Naive B cell (primary cell): ENCODE measurements around the gene SPANXC. TPM values are rescaled to one million over a fixed set of nuclear protein-coding genes. Genes with fewer than 3 reads are reported as not detected.
"Not testable (repeated sequence)": the region's sequence is repeated elsewhere in the genome, so short reads cannot be mapped to it uniquely, and the experiment has no call there.

Experiments used
- ATAC-seq, 2 donors: fragments of 150-1000 bp; cut with Tn5 transposase; 2 replicates each; pipeline ENCODE4 v1.10.0; 2021; ENCODE audit warnings: low read depth in 2 of 2, mild to moderate bottlenecking in 2 of 2, moderate library complexity in 2 of 2
- DNase-seq: peaks from one replicate; pipeline ENCODE4 v3.0.0; 2022
- H3K27ac Mint-ChIP-seq, 6 donors: one replicate each; pipeline ENCODE4 v1.8.0; 2020 to 2022; ENCODE audit warnings: mild to moderate bottlenecking in 6 of 6, mixed read lengths in 6 of 6, moderate library complexity in 5 of 6, inconsistent platforms in 2 of 6
- H3K27me3 Mint-ChIP-seq, 3 donors: one replicate each; pipeline ENCODE4 v1.8.0; 2021 to 2022; ENCODE audit warnings: mixed read lengths in 3 of 3, mild to moderate bottlenecking in 1 of 3
- H3K36me3 Mint-ChIP-seq, 2 donors: one replicate each; pipeline ENCODE4 v1.8.0; 2020 to 2022; ENCODE audit warnings: mixed read lengths in 2 of 2, inconsistent platforms in 1 of 2, mild to moderate bottlenecking in 1 of 2
- H3K4me1 Mint-ChIP-seq, 3 donors: one replicate each; pipeline ENCODE4 v1.8.0; 2020 to 2022; ENCODE audit warnings: mixed read lengths in 3 of 3, inconsistent platforms in 1 of 3, mild to moderate bottlenecking in 1 of 3, moderate library complexity in 1 of 3
- H3K4me3 Mint-ChIP-seq, 8 donors: one replicate each; pipeline ENCODE4 v1.8.0; 2020 to 2022; ENCODE audit warnings: mild to moderate bottlenecking in 8 of 8, mixed read lengths in 8 of 8, moderate library complexity in 8 of 8, inconsistent platforms in 2 of 8
- H3K9me3 Mint-ChIP-seq, 7 donors: one replicate each; pipeline ENCODE4 v1.8.0; 2020 to 2022; ENCODE audit warnings: mixed read lengths in 7 of 7, mild to moderate bottlenecking in 5 of 7, inconsistent platforms in 2 of 7, moderate library complexity in 1 of 7
- polyA plus RNA-seq, 6 donors: library from polyadenylated mRNA; unstranded; fragments of 300-500 nt; fragmentation: Illumina TruSeq; gene quantifications; one replicate each; pipeline ENCODE4 v1.2.3, GENCODE V29; 2021; ENCODE audit warnings: low read depth in 6 of 6

SPANXC gene, protein sequence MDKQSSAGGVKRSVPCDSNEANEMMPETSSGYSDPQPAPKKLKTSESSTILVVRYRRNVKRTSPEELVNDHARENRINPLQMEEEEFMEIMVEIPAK
- polyA plus RNA-seq: not detected

DNA sequence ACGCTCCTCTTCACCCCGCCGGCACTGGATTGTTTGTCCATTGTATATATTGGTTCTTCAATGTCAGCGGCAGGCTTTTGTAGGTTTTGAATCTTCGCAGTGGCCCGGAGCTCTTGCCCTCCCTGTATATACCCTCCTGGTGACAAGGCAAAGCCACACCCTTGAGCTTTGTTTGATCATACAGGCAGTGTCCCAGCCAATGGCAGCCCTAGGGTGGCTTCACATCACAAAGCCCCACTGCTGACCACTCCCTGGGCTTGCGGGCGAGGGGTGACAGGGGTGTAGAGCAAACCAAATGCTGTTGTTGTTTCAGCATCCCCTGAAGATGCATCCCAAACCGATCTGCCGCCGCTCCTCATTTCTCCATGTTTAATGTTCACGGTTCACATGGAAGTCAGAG lies at the start of gene SPANXC:
Gene SPANXC, minus strand, starts transcription at position 101 of the 400 bp plus-strand sequence. Its CDS starts 60 bp downstream, at position 41.
- not testable (repeated sequence) for H3K27ac Mint-ChIP-seq, DNase-seq, H3K4me1 Mint-ChIP-seq, H3K9me3 Mint-ChIP-seq, H3K4me3 Mint-ChIP-seq, ATAC-seq, H3K36me3 Mint-ChIP-seq, H3K27me3 Mint-ChIP-seq

- no peaks in the 10 kb centered on the region for H3K36me3 Mint-ChIP-seq
- no peak for ATAC-seq
- H3K27me3 Mint-ChIP-seq: no peaks in the 10 kb centered on the region
- H3K4me3 Mint-ChIP-seq: peak overlapping the region in 1 of 8 donors; percentile 1
- DNase-seq: no peak
- no peak overlapping the region for H3K27ac Mint-ChIP-seq
- H3K9me3 Mint-ChIP-seq: peaks cover 0 to 4% (median 0%) of the 10 kb centered on the region in 7 donors
- no peaks in the 10 kb centered on the region for H3K4me1 Mint-ChIP-seq
Measured at GRCh38 chrX:141279476-141279875, 37.2 kb upstream of the SPANXC start.

DNA sequence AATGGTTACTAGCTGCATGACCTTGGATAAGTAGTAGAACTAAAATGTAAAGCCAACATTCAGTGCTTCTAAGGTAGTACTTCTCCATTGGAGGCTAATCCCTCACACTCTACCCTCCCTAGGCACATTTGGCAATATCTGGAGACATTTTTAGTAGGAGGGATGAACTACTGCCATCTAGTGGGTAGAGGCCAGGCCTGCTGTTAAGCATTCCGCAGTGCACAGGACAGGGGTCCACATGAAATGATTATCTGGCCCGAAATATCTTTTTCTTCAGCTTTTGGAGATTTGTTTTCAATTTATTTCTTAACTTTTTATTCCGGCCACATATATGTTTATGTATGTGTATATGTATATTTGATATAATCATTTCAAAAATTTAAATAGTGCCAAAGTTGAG lies 36.0 kb upstream of the SPANXC start:
- Mint-ChIP-seq H3K9me3 (peaks cover 0 to 3% (median 0%) of the 10 kb centered on the region in 7 donors), H3K27me3 (no peaks in the 10 kb centered on the region), H3K4me3 (no peak overlapping the region), H3K27ac (no peak overlapping the region), H3K36me3 (no peaks in the 10 kb centered on the region), H3K4me1 (no peaks in the 10 kb centered on the region)
- ATAC-seq (peak in 1 of 2 donors; percentile 54), DNase-seq (no peak)

GRCh38 chrX:141258080-141258479 lies 15.8 kb upstream of the SPANXC start:
- H3K9me3 Mint-ChIP-seq: peaks cover 0 to 9% (median 4%) of the 10 kb centered on the region in 7 donors

DNA sequence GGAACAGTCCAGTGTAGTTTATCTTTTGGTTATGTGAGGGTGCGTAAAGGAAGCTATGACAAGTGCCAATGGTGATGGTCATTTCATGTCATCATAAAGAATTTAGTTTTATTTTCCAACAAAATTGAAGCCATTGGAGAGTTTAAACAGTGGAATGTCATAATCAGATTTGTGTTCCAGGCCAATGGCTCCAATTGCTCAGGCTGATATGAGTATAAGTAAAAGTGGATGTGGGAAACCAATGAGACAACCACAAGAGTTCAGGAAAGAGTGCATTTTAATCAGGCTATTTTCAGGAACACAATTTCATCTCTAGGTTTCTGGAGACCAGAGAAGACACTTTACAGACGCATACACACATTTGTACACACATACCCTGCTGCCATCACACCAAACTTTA lies 20.7 kb downstream of the SPANXC start:
- peaks cover 0 to 11% (median 8%) of the 10 kb centered on the region in 7 donors for H3K9me3 Mint-ChIP-seq
- ATAC-seq (no peak), DNase-seq (no peak)
- no peak overlapping the region for H3K27ac Mint-ChIP-seq
- no peaks in the 10 kb centered on the region for H3K27me3 Mint-ChIP-seq
- no peaks in the 10 kb centered on the region for H3K4me1 Mint-ChIP-seq
- no peaks in the 10 kb centered on the region for H3K36me3 Mint-ChIP-seq
- H3K4me3 Mint-ChIP-seq: no peak overlapping the region

More at GRCh38 chrX:141258080-141258479, 15.8 kb upstream of the SPANXC start:
- Mint-ChIP-seq H3K4me3 (no peak overlapping the region), H3K36me3 (no peaks in the 10 kb centered on the region), H3K27me3 (no peaks in the 10 kb centered on the region), H3K4me1 (no peaks in the 10 kb centered on the region), H3K27ac (no peak overlapping the region)
- ATAC-seq: no peak
- no peak for DNase-seq

DNA sequence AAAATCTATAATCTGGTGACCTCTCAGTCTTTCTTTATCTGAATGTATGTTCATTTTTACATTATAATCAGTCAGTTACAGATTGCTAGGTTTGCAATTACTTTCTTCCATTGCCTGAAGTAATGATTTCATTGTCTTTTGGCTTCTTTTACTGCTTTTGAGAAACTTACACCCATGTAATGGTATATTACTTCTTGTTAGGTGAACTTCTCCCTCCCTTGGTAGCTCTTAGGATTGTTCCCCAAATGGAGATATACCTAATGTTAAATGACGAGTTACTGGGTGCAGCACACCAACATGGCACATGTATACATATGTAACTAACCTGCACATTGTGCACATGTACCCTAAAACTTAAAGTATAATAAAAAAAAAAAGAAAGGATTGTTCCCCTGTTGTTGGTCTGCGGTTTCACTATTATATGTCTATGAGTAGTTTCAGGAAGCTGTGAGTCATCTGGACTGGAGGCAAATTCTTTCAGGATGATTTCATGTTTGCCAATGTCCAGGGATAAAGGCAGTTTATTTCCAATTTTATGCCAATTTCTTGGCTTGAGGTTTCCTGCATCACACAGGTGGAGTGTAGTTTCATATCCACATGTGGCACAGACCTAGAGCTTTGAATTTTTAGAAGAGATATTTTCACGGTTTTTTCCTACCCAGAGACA lies 21.8 kb downstream of the SPANXC start:
- Mint-ChIP-seq H3K4me1 (no peaks in the 10 kb centered on the region), H3K9me3 (peaks cover 0 to 14% (median 8%) of the 10 kb centered on the region in 7 donors), H3K27me3 (no peaks in the 10 kb centered on the region), H3K4me3 (no peak overlapping the region), H3K27ac (peak overlapping the region in 1 of 6 donors; percentile 21), H3K36me3 (no peaks in the 10 kb centered on the region)
- DNase-seq: no peak
- no peak for ATAC-seq

- no peaks in the 10 kb centered on the region for H3K4me1 Mint-ChIP-seq
- no peaks in the 10 kb centered on the region for H3K36me3 Mint-ChIP-seq
- no peaks in the 10 kb centered on the region for H3K27me3 Mint-ChIP-seq
- H3K9me3 Mint-ChIP-seq: peaks cover 0 to 16% (median 0%) of the 10 kb centered on the region in 7 donors
- DNase-seq (no peak), ATAC-seq (no peak)
- H3K27ac Mint-ChIP-seq: no peak overlapping the region
- no peak overlapping the region for H3K4me3 Mint-ChIP-seq
Measured at GRCh38 chrX:141214196-141214595, 28.1 kb downstream of the SPANXC start.

- Mint-ChIP-seq H3K27me3 (no peaks in the 10 kb centered on the region), H3K9me3 (peaks cover 0 to 4% (median 2%) of the 10 kb centered on the region in 7 donors), H3K4me1 (no peaks in the 10 kb centered on the region), H3K4me3 (no peak overlapping the region), H3K27ac (no peak overlapping the region), H3K36me3 (no peaks in the 10 kb centered on the region)
- DNase-seq (no peak), ATAC-seq (no peak)
Measured at GRCh38 chrX:141201962-141202361, 40.4 kb downstream of the SPANXC start.

Other genes with a start within 250 kb of the SPANXC start
- not detected for gene SPANXB1, start 239.9 kb downstream of the SPANXC start, polyA plus RNA-seq
- 10 to 100 TPM in 5 of 6 donors, 1 to 10 TPM in 1; 8.2 to 54.2 (median 38.3) TPM for gene LDOC1, start 65.4 kb downstream of the SPANXC start, polyA plus RNA-seq